ENCODE measurements around the gene PERP.
"Not testable (repeated sequence)": the region's sequence is repeated elsewhere in the genome, so short reads cannot be mapped to it uniquely, and the experiment has no call there.

Gene PERP

DNA sequence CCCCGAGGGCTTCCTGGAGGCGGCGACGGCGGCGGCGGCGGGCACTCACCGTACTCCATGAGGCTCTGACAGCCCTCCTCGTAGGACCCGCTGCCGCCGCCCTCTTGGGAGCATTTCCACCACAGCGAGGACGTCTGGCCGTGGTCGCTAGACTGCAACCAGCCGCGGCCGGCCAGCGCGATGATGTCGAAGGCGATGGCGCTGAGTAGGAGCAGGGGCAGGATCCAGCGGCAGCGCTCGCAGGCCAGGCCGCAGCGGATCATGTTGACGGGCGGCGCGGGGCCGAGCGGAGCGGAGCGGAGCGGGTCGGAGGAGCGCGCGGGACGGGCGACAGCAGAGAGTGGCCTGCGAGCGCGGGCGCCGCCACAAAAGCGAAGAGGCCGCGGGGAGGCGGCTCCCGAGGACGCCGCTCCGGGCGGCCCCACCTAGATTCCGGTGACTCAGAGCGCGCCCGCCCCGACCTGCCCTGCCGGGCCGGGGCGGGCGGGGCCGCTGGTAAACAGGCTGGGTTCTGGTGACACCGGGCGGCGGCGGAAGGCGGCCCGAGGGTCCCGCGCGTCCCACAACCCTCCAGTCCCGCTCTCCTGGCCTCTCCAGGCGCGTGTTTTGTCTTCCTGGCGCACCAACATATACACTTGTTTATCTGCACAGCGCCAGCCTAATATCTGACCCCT, at the start of gene PERP:
TSS of gene PERP (minus strand) at position 342 of the 674 bp plus-strand sequence. CDS start at position 263, 79 bp downstream.
- DNase-seq, result peak; percentile 83

DNA sequence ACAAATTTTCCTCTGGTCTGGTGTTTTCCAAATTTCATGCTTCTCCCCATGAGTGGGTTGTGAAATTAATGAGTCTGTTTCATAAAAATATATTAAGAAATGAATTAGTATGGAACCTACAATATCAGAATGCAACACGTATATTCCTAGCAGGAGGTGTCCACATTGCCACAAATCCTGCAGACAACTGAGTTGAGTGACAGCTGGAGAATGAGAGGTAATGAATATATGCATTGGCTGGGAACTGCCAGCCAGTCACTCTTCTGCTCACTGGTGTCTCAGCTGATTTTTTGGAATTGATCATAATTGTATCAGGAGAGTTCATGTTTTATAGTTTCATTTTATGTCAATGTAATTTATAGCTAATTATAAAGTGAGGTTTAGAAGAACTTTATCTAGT, 48.2 kb upstream of the PERP start:
- DNase-seq, result no peak

GRCh38 chr6:138146544-138146943, 39.3 kb upstream of the PERP start:
- DNase-seq, result no peak

DNA sequence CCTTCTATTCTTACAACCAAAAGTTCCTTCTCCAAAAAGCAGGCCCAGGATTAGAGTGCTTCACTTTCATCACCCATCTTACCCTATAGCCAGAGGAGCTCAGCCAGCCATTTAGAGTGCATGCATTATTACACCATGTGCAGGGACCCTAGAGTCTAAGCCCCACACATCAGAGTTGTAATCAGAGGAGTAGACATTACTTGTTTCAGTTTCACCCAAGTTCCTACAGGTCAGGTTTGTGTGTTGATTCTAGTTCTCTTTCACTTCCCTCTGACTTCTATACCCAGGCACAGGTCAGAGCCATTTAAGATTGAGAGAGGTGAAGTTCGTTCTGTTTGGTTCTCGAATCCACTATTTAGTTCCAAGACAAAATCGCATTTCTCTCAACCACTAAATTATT, 38.2 kb upstream of the PERP start:
- DNase-seq, result no peak

GRCh38 chr6:138142806-138143205, 35.6 kb upstream of the PERP start:
- no peak for DNase-seq

GRCh38 chr6:138129190-138129589, 22.0 kb upstream of the PERP start:
- no peak for DNase-seq

- DNase-seq, result no peak
Measured at GRCh38 chr6:138128096-138128495, 20.9 kb upstream of the PERP start.

DNA sequence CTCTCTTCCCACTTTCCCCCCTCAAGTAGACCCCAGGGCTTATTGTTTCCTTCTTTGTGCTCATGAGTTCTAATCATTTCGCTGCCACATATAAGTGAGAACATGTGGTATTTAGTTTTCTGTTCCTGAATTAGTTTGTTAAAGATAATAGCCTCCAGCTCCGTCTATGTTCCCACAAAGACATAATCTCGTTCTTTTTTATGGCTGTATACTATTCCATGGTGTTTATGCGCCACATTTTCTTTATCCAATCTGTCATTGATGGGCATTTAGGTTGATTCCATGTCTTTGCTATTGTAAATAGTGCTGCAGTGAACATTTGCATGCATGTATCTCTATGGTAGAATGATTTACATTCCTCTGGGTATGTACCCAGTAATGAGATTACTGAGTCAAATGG, 16.9 kb upstream of the PERP start:
- no peak for DNase-seq

GRCh38 chr6:138119976-138120375, 12.8 kb upstream of the PERP start:
- no peak for DNase-seq

GRCh38 chr6:138119229-138119628, 12.0 kb upstream of the PERP start:
- DNase-seq, result not testable (repeated sequence)

- no peak for DNase-seq
Measured at GRCh38 chr6:138117376-138117914, 10.2 kb upstream of the PERP start.

- DNase-seq, result no peak
Measured at GRCh38 chr6:138116661-138116999, 9.4 kb upstream of the PERP start.

DNA sequence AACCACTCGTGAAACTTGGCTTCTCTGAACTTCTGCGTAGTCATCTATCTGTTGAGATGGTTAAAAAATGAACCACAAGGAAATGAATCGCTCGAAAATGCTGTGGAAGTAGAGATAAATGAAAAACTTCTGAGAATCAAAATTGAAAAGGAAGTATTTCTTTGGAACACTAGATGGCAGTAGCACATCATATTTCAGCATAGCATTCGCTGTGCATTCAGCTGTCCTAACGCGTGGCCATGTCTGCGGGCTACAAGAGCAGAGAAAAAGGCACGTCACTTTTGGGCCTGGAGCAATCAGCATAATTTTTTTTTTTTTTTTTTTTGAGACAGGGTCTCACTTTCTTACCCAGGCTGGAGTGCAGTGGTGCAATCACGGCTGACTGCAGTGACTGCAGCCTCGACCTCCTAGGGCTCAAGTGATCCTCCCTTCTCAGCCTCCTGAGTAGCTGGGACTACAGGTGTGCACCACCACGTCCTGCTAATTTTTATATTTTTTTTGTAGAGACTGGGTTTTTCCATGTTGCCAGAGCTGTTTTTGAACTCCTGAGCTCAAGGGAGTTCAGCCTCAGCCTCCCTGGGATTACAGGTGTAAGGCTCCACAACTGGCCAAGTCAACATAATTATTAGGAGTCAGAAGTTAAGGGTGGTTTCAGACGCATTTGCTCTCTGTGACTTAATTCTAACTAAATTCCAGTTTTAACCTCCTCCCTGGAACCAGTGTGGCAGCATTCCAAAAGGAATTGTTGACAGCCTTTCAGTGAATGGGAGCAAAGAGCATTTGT, 8.8 kb upstream of the PERP start:
- DNase-seq, result peak; percentile 53

GRCh38 chr6:138115201-138115600, 8.0 kb upstream of the PERP start:
- no peak for DNase-seq

- DNase-seq, result no peak
Measured at GRCh38 chr6:138113588-138114210, 6.5 kb upstream of the PERP start.

GRCh38 chr6:138110229-138110628, 3.0 kb upstream of the PERP start:
- DNase-seq, result no peak

DNA sequence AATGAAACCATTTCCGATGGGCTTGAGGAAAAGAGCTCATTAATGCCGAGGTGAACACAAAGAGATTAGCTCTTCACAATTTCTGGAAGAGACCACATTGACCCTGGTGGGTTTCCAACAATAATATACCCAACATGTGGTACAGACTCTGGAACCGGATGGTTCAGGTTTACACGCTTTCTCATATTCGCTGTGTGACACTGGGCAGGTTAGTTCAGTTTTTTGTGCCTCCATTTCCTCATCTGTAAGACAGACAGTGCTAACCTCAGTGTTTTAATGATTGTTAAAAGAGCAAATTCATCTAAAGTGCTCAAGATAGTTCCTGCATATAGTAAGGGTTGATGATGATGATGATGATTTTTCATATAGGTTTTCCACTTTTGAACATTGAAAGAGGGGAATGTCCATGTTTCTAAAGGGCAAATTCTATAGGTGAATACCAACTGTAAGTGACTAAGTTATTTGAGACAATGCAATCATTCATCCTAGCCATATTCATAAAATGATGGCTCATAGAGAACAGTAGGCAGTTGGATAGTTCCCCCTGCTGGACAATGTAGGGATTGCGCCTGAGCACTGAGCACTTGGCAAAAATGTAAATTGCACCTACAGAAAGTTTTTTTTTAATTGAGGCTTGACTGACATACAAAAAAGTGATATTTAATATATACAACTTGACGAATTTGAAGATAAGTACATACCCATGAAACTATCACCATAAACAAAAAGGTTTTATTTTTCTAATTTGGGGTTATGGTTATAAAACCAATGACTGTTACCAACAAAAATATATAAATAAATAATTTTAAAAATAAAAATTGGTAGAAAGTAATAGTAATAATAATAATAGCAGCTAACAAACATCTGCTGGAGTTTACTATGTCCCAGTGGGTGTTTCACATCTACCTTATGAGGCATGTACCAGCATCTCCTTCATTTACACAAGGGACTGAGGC, 2.1 kb upstream of the PERP start:
- DNase-seq, result peak; percentile 86

- peak; percentile 19 for DNase-seq
Measured at GRCh38 chr6:138107752-138108592, 753 bp upstream of the PERP start.

DNA sequence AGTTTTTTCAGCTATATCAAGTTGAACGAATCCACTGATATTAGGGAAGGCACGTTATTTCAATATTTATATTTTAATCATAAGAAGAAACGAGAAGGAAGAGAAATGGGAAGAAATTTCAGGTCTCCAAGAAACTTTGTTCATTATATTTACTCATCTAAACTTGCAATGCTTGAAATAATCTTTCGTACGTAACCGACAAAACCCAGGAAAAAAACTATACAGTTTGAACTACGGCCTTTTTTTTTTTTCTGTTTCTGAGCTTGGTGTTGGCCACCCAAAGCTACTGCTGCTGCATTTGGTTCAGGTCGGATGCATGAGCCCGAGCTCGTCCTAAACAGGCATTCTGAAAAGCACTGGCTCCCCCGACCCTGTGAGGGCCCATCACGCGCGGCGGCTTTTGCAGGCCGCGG, 548 bp downstream of the PERP start:
- DNase-seq, result no peak

DNA sequence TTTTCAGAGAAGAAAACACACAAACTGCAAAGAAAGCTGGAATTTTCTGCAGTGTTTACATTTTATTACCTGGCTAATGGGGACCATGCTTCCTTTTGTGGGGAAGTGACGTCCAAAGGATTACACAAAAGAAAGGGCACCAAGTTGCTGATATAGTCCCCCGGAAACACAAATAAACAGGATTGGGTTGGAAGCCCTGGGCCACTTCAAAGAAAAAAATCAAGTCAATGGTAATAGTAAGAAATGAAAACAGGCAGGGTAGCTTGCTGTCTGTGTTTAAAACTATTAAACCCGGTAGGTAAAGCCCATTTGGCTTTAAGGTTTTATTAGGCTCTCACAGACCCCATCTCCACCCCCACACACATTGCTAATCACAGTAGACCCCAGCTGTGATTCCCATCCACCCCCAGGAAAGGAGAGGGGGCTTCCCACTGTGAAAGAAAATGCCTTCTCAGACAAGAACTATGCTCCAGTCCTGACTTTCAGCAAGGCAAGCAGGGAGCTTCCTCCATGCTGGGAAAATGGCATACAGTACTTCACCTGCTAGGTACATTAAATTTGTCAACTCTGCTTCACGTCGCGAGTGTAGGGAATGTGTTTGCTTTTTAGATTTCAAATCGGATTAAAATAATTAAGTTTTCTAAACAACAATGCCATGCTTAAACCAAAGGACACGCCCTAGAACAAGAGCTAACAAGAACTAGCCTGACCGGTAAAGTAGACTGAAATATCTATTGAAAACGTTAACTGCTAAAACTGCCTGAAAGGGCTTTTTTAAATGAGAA, 1.1 kb downstream of the PERP start:
- no peak for DNase-seq

DNA sequence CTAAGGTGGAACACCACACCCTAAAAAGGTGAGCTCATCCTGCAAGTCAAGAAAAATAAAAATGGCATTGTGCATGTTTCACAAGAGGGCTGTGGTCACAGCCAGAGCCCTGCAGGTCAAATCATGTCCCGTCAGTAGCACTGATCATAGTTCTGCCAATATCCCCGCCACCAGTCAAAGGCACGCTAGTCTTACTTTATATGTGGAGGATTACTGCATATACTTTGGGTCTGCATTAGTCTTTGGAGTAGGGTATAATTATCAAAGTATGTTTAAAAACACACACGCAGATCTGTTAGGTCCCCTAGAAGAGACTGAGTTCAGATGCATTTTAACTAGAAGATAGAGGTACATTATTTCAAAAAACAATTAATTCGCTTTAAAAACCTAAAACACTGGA, 1.8 kb downstream of the PERP start:
- DNase-seq, result no peak
